ENCODE results near the gene SNX33.

SNX33 gene

GRCh38 chr15:75646944-75647364 is 758 bp upstream of the SNX33 start:
- no peaks in the 10 kb centered on the region for H3K9me3 ChIP-seq (ENCODE audit: severe bottlenecking)
- TF ChIP-seq CTCF (IDR thresholded peaks at IDR 0.05; ENCODE audit: low read depth, low read length), result no peak
- peaks cover 10% of the 10 kb centered on the region for H3K36me3 ChIP-seq
- no peak for DNase-seq
- peak overlapping the region; percentile 87 for H3K4me3 ChIP-seq (ENCODE audit: low read depth, low read length)
- H3K27ac ChIP-seq, result peak overlapping the region; percentile 67; the same call in 1 of the 2 replicates
- no peaks in the 10 kb centered on the region for H3K27me3 ChIP-seq (ENCODE audit: insufficient read depth, low read depth, severe bottlenecking)

GRCh38 chr15:75648156-75649000 is 666 bp downstream of the SNX33 start:
- Histone ChIP-seq H3K9me3 (ENCODE audit: severe bottlenecking) (no peaks in the 10 kb centered on the region), H3K27ac (peak overlapping the region; percentile 67), H3K4me3 (ENCODE audit: low read depth, low read length) (peak overlapping the region; percentile 87), H3K36me3 (peaks cover 10% of the 10 kb centered on the region), H3K27me3 (ENCODE audit: insufficient read depth, low read depth, severe bottlenecking) (no peaks in the 10 kb centered on the region)
- peak; percentile 30 for DNase-seq
- TF ChIP-seq CTCF (IDR thresholded peaks at IDR 0.05; ENCODE audit: low read depth, low read length), result no peak

GRCh38 chr15:75649045-75649761 is 1.5 kb downstream of the SNX33 start:
- H3K9me3 ChIP-seq (ENCODE audit: severe bottlenecking), result no peaks in the 10 kb centered on the region
- no peak for DNase-seq
- no peak for TF ChIP-seq CTCF (IDR thresholded peaks at IDR 0.05; ENCODE audit: low read depth, low read length)
- H3K4me3 ChIP-seq (ENCODE audit: low read depth, low read length), result no peak overlapping the region
- peaks cover 10% of the 10 kb centered on the region for H3K36me3 ChIP-seq
- no peak overlapping the region for H3K27ac ChIP-seq
- no peaks in the 10 kb centered on the region for H3K27me3 ChIP-seq (ENCODE audit: insufficient read depth, low read depth, severe bottlenecking)

- Histone ChIP-seq H3K27ac (no peak overlapping the region), H3K9me3 (ENCODE audit: severe bottlenecking) (no peaks in the 10 kb centered on the region), H3K36me3 (peaks cover 10% of the 10 kb centered on the region), H3K27me3 (ENCODE audit: insufficient read depth, low read depth, severe bottlenecking) (no peaks in the 10 kb centered on the region), H3K4me3 (ENCODE audit: low read depth, low read length) (no peak overlapping the region)
- no peak for TF ChIP-seq CTCF (IDR thresholded peaks at IDR 0.05; ENCODE audit: low read depth, low read length)
- no peak for DNase-seq
These were observed 2.1 kb downstream of the SNX33 start for GRCh38 chr15:75649848-75650247.

GRCh38 chr15:75650908-75651809 is 3.4 kb downstream of the SNX33 start:
- DNase-seq, result no peak
- TF ChIP-seq CTCF (IDR thresholded peaks at IDR 0.05; ENCODE audit: low read depth, low read length), result no peak
- Histone ChIP-seq H3K27me3 (ENCODE audit: insufficient read depth, low read depth, severe bottlenecking) (no peaks in the 10 kb centered on the region), H3K4me3 (ENCODE audit: low read depth, low read length) (no peak overlapping the region), H3K36me3 (peaks cover 10% of the 10 kb centered on the region), H3K27ac (no peak overlapping the region), H3K9me3 (ENCODE audit: severe bottlenecking) (no peaks in the 10 kb centered on the region)
